GM15510 (cell line): ENCODE results near the gene CHMP4B.

Experiments used
- POLR2A ChIP-seq: IDR thresholded peaks from 3 replicates; pipeline ENCODE4 v1.6.1; 2011; ENCODE audit warnings: borderline replicate concordance; ENCODE audit not compliant: insufficient read length; ENCODE audit errors: extremely low read depth

The CHMP4B gene

GRCh38 chr20:33869283-33869682 lies 58.1 kb downstream of the CHMP4B start:
- no peak for TF ChIP-seq POLR2A

- TF ChIP-seq POLR2A, result no peak
Measured at GRCh38 chr20:33871362-33871761, 60.2 kb downstream of the CHMP4B start.

GRCh38 chr20:33874129-33874528 lies 63.0 kb downstream of the CHMP4B start:
- TF ChIP-seq POLR2A, result no peak

- TF ChIP-seq POLR2A, result no peak
Measured at GRCh38 chr20:33875055-33875454, 63.9 kb downstream of the CHMP4B start.

GRCh38 chr20:33875534-33876026 lies 64.4 kb downstream of the CHMP4B start:
- no peak for TF ChIP-seq POLR2A

DNA sequence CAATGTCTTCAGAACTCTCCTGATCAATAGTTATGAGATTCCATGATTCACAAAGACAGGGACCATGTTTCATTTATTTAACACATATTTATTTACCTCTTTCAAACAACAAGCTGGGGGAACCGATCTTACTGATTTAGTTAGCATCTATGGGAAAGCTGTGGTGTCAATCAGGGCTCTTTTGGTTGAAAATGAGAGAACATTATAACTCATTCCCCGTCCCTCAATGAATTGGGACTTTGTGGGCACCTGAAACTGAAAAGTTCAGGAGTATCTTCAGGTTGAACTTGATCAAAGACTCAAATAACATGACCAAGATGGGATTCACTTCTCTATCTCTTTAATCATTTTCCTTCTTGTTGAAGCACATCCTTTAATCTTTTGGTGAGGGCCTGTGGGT lies 67.4 kb downstream of the CHMP4B start:
- no peak for TF ChIP-seq POLR2A

DNA sequence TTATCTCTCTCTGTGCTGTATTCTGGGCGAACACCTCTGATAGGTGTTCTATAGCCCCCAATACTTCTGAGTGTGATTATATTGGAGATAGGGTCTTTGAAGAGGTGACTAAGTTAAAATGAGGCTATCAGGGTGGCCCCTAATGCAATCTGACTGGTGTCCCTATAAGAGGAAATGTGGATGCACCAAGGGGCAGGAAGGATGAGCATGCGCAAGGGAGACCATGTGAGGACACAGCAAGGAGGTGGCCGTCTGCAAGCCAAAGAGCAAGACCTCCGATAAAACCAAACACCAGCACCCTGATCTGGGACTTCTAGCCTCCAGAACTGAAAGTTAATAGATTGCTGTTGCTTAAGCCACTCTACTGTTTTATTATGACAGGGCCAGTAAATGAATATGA lies 69.2 kb downstream of the CHMP4B start:
- no peak for TF ChIP-seq POLR2A

GRCh38 chr20:33881989-33882388 lies 70.8 kb downstream of the CHMP4B start:
- TF ChIP-seq POLR2A, result no peak

GRCh38 chr20:33882481-33882880 lies 71.3 kb downstream of the CHMP4B start:
- TF ChIP-seq POLR2A, result no peak

DNA sequence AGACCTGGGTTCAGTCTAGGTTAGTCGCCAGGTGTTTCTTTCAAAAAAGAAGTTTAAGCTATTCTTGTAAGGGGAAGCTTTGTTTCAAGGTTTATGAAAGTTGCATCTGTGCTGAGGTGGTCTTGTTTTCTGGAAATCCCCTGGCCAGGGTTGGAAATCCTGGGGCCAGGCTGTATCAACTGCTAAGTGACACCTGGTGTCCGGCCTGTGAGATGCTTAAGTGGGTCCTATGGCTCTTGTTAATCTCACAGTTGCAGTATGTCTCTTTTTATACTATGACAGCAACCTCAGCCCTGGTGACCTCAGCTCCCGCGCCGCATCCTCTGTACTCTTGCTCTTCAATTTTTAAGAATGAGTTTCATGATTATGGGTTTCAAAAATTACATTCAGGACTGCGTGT lies 72.0 kb downstream of the CHMP4B start:
- TF ChIP-seq POLR2A, result no peak

DNA sequence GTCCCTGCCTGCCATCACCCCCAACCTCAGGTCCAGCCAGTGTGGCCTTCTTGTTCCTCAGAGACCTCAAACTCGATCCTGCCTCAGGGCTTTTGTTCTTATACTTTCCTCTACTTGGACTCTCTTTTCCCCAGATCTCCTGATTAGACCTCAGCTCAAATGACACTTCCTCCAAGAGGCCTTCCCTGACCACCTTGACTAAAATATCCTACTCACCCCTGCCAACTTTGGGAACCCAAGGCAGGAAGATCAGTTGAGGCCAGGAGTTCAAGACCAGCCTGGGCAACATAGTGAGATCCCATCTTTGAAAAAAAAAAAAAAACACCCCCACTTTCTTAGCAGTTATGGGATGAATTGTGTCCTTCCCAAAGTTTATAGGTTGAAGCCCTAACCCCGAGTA lies 73.5 kb downstream of the CHMP4B start:
- no peak for TF ChIP-seq POLR2A

GRCh38 chr20:33889312-33889711 lies 78.2 kb downstream of the CHMP4B start:
- no peak for TF ChIP-seq POLR2A

GRCh38 chr20:33890557-33890956 lies 79.4 kb downstream of the CHMP4B start:
- TF ChIP-seq POLR2A, result no peak

DNA sequence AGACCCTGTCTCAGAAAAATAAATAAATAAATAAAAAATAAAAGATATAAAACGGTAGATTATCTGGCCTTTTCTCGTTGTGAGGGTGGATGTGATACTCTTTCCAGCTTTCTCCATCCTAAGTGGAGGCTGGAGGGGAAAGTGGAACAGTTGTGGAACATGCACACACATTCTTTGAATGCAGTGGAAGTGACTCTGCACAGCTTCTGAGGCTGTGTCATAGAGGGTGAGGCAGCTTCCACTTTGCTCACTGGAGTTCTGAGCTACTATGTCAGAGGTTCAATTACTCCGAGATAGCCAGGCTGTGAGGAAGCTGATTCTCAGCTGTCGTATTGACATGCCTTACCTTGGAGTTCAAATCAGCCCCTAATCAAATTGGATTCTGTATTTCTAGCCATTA lies 82.2 kb downstream of the CHMP4B start:
- no peak for TF ChIP-seq POLR2A

DNA sequence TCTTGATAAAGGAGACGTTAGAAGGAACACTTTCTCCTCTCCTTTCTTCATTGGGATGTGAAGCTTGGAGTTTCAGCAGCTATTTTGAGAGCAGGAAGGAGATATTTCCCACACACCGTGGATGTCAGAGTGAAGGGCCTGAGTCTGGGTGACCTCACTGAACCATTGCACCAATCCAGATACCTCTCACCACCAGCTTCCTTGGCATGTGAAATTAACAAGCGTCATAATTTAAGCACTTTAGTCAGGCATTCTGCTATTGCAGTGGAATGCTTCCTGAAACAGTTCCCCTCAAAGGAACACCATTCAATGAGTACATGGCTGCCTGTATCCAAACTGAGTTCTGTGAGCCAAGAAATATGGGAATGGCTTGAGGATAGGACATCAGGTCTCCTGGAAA lies 83.7 kb downstream of the CHMP4B start:
- no peak for TF ChIP-seq POLR2A

DNA sequence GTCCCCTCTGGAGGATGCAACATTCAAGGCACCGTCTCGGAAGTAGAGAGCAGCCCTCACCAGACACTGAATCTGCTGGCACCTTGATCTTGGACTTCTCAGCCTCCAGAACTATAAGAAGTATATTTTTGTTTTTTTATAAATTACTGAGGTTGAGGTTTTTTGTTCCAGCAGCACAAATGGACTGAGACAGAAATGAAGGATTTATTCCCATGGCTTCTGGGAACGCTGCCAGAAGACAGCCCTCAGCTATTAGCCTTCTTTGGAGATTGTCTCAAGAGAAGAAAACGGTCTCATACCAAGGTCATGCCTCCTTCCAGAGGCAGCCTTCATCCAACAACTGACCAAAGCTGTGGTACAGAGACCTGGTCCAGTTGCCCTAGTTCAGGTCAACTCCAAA lies 85.4 kb downstream of the CHMP4B start:
- TF ChIP-seq POLR2A, result no peak

- TF ChIP-seq POLR2A, result no peak
Measured at GRCh38 chr20:33897313-33897912, 86.3 kb downstream of the CHMP4B start.

DNA sequence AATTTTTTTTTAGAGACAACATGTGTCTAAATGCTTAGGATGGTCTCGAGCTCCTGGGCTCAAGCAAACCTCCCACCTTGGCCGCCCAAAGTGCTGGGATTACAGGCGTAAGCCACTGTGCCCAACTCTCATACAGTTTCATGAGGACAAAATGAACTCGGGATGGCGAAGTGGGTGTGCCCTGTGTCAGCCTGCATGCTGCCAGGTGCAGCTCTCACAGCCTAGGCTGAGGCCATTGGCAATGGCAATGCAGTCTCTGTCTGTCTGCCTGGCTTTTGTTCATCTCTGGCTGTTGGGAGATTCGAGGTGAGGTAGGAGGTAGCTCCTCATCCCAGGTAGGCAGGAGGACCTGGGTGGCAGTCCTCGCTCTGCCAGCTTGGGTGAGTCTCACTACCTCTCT lies 88.0 kb downstream of the CHMP4B start:
- TF ChIP-seq POLR2A, result no peak

DNA sequence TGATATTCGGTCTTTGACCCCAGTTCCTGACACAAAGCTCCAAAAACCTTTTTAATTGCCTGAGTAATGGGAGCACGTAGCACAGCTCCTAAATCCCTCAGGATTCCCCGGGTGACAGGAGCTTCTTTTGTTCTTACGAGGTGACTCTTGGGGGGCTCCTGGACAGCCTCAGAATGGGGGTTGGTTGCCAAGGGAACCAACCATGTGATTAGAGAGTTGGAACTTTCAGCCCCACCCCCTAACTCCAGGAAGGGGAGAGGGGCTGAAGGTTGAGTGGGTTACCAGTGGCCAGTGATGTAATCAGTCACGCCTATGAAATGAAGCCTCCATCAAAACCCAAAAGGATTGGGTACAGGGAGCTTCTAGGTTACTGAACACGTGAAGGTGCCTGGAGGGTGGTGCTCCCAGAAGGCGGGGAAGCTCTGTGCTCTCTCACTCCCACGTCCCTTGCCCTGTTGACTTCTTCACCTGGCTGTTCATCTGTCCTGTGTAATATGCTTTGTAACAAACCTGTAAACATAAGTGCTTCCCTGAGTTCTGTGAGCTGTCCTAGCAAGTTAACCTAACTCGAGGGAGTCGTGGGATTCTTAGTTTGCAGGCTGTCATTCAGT lies 89.5 kb downstream of the CHMP4B start:
- TF ChIP-seq POLR2A, result no peak
